CD14-positive monocyte (primary cell): ENCODE data around the gene POR. TPM values are rescaled to one million over a fixed set of nuclear protein-coding genes. Genes with fewer than 3 reads are reported as not detected.

ENCODE experiments used
- DNase-seq, 3 donors: peaks; one replicate each; pipeline ENCODE4 v3.0.0-alpha.2; 2011 to 2022
- H2AFZ ChIP-seq: 2 replicates; pipeline ENCODE4 v1.6.0; 2012; ENCODE audit warnings: mild to moderate bottlenecking, low read depth, low read length, inconsistent platforms; ENCODE audit not compliant: insufficient read depth, poor library complexity, severe bottlenecking
- H3K27ac ChIP-seq, 2 donors: 1 replicate in 1 of 2; 2 replicates in 1 of 2; pipeline ENCODE4 v1.5.1; 2012 to 2013; ENCODE audit warnings: low read length in 2 of 2, control low read depth in 1 of 2, inconsistent platforms in 1 of 2, low read depth in 1 of 2, mild to moderate bottlenecking in 1 of 2
- H3K27me3 ChIP-seq, 2 donors: one replicate each; pipeline versions ENCODE4 v1.6.0 to v1.6.1; 2011 to 2013; ENCODE audit warnings: low read length in 2 of 2; ENCODE audit not compliant: control insufficient read depth in 2 of 2, insufficient read depth in 2 of 2
- H3K36me3 ChIP-seq, 2 donors: replicated peaks in 1 of 2; 1 replicate in 1 of 2; 2 replicates in 1 of 2; pipeline versions ENCODE4 v1.5.1 to v1.6.1; 2012 to 2013; ENCODE audit warnings: low read length in 2 of 2, control low read depth in 1 of 2, inconsistent platforms in 1 of 2, mild to moderate bottlenecking in 1 of 2; ENCODE audit not compliant: insufficient read depth in 2 of 2, control insufficient read depth in 1 of 2
- H3K4me1 ChIP-seq, 2 donors: 1 replicate in 1 of 2; 2 replicates in 1 of 2; pipeline versions ENCODE4 v1.5.1 to v1.6.1; 2012 to 2013; ENCODE audit warnings: low read length in 2 of 2, control low read depth in 1 of 2, inconsistent platforms in 1 of 2, mild to moderate bottlenecking in 1 of 2, moderate library complexity in 1 of 2; ENCODE audit not compliant: insufficient read depth in 2 of 2, control insufficient read depth in 1 of 2
- H3K4me2 ChIP-seq: replicated peaks from 2 replicates; pipeline ENCODE3; 2012; ENCODE audit warnings: low read length, moderate library complexity, mild to moderate bottlenecking; ENCODE audit not compliant: poor library complexity, severe bottlenecking; ENCODE audit errors: extremely low read depth
- H3K4me3 ChIP-seq, 3 experiments: fragments of 200-600 bp in 1 of 3; sonication (generic) in 1 of 3; replicated peaks in 1 of 3; 1 replicate in 2 of 3; 2 replicates in 1 of 3; pipeline ENCODE4 v1.5.1; 2011 to 2013; ENCODE audit warnings: low read length in 3 of 3, mild to moderate bottlenecking in 3 of 3, control low read depth in 2 of 3, low read depth in 2 of 3, inconsistent platforms in 1 of 3, moderate library complexity in 1 of 3
- H3K79me2 ChIP-seq: 2 replicates; pipeline ENCODE4 v1.6.0; 2012; ENCODE audit warnings: mild to moderate bottlenecking, control low read depth, inconsistent platforms, low read length, moderate library complexity; ENCODE audit not compliant: insufficient read depth
- H3K9ac ChIP-seq: 2 replicates; pipeline ENCODE4 v1.6.0; 2017; ENCODE audit warnings: low read length, mild to moderate bottlenecking; ENCODE audit not compliant: insufficient read depth, poor library complexity, severe bottlenecking
- H3K9me3 ChIP-seq, 2 donors: replicated peaks in 1 of 2; 1 replicate in 1 of 2; 2 replicates in 1 of 2; pipeline versions ENCODE4 v1.5.1 to v1.6.1; 2012 to 2013; ENCODE audit warnings: low read length in 2 of 2, control low read depth in 1 of 2; ENCODE audit not compliant: control insufficient read depth in 1 of 2, insufficient read depth in 1 of 2
- H4K20me1 ChIP-seq: 2 replicates; pipeline ENCODE4 v1.6.0; 2012; ENCODE audit warnings: mild to moderate bottlenecking, low read length, control low read depth, moderate library complexity; ENCODE audit not compliant: insufficient read depth
- H3K27ac Mint-ChIP-seq, 7 donors: one replicate each; pipeline ENCODE4 v1.8.0; 2020; ENCODE audit warnings: mild to moderate bottlenecking in 7 of 7, mixed read lengths in 7 of 7, moderate library complexity in 6 of 7, inconsistent platforms in 2 of 7
- H3K27me3 Mint-ChIP-seq, 3 donors: one replicate each; pipeline ENCODE4 v1.8.0; 2021 to 2022; ENCODE audit warnings: low read depth in 3 of 3, mild to moderate bottlenecking in 3 of 3, mixed read lengths in 3 of 3, moderate library complexity in 3 of 3, inconsistent platforms in 1 of 3
- H3K36me3 Mint-ChIP-seq, 2 donors: one replicate each; pipeline ENCODE4 v1.8.0; 2020; ENCODE audit warnings: mixed read lengths in 2 of 2, inconsistent platforms in 1 of 2, mild to moderate bottlenecking in 1 of 2
- H3K4me1 Mint-ChIP-seq: one replicate; pipeline ENCODE4 v1.8.0; 2020; ENCODE audit warnings: mild to moderate bottlenecking, mixed read lengths
- H3K4me3 Mint-ChIP-seq, 2 donors: one replicate each; pipeline ENCODE4 v1.8.0; 2020; ENCODE audit warnings: mild to moderate bottlenecking in 2 of 2, mixed read lengths in 2 of 2, moderate library complexity in 1 of 2
- H3K9me3 Mint-ChIP-seq, 7 donors: one replicate each; pipeline ENCODE4 v1.8.0; 2020 to 2022; ENCODE audit warnings: mixed read lengths in 7 of 7, mild to moderate bottlenecking in 6 of 7, moderate library complexity in 6 of 7, inconsistent platforms in 2 of 7
- WGBS: methylation state at CpG from one replicate; pipeline ENCODE4 v1.1.5; 2013; ENCODE audit warnings: missing lambda C conversion rate; ENCODE audit not compliant: insufficient coverage; 5-methylcytosine and 5-hydroxymethylcytosine counted together
- intact Hi-C, 2 donors: fragments of 100-400 bp; cut with micrococcal nuclease; formaldehyde crosslinking; loops; one replicate each; pipeline versions ENCODE4 v1.15.0 to v1.15.1; 2023
- polyA plus RNA-seq, 3 donors: library from polyadenylated mRNA; depleted of rRNA in 1 of 3; unstranded in 2 of 3; stranded (reverse) in 1 of 3; fragments of 300-500 nt in 2 of 3; fragments of >200 nt in 1 of 3; fragmentation: Illumina TruSeq in 2 of 3; gene quantifications; 1 replicate in 2 of 3; 2 replicates in 1 of 3; pipeline ENCODE4 v1.2.3, GENCODE V29; 2012 to 2021
- TF ChIP-seq, protein P1 (sequence below): fragments of 200-600 bp; IDR thresholded peaks from one replicate; pipeline ENCODE4 v1.8.0; 2022; ENCODE audit warnings: antibody characterized with exemption, mild to moderate bottlenecking

POR gene
- polyA plus RNA-seq, 3 donors: 90.5 to 102 (median 98.1) TPM

- Mint-ChIP-seq H3K4me3 (no peak overlapping the region), H3K27me3 (no peaks in the 10 kb centered on the region), H3K36me3 (peaks cover 19 to 49% of the 10 kb centered on the region in 2 donors), H3K4me1 (peaks cover 19% of the 10 kb centered on the region), H3K27ac (peak overlapping the region in 3 of 7 donors; percentile 33 to 47 (median 38)), H3K9me3 (no peaks in the 10 kb centered on the region)
- peaks cover 45% of the 10 kb centered on the region for H3K79me2 ChIP-seq
- intact Hi-C loops: no loop called here
- no peaks in the 10 kb centered on the region for H3K9me3 ChIP-seq
- H2AFZ ChIP-seq: no peak overlapping the region
- H3K4me2 ChIP-seq: no peak overlapping the region
- H4K20me1 ChIP-seq: peaks cover 62% of the 10 kb centered on the region
- no peaks in the 10 kb centered on the region for H3K27me3 ChIP-seq
- peaks cover 9 to 21% of the 10 kb centered on the region in 2 donors for H3K36me3 ChIP-seq
- peaks cover 7 to 9% of the 10 kb centered on the region in 2 donors for H3K4me1 ChIP-seq
- H3K4me3 ChIP-seq: no peak overlapping the region
- TF ChIP-seq, protein P1, sequence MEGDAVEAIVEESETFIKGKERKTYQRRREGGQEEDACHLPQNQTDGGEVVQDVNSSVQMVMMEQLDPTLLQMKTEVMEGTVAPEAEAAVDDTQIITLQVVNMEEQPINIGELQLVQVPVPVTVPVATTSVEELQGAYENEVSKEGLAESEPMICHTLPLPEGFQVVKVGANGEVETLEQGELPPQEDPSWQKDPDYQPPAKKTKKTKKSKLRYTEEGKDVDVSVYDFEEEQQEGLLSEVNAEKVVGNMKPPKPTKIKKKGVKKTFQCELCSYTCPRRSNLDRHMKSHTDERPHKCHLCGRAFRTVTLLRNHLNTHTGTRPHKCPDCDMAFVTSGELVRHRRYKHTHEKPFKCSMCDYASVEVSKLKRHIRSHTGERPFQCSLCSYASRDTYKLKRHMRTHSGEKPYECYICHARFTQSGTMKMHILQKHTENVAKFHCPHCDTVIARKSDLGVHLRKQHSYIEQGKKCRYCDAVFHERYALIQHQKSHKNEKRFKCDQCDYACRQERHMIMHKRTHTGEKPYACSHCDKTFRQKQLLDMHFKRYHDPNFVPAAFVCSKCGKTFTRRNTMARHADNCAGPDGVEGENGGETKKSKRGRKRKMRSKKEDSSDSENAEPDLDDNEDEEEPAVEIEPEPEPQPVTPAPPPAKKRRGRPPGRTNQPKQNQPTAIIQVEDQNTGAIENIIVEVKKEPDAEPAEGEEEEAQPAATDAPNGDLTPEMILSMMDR: no peak
- H3K9ac ChIP-seq: no peak overlapping the region
- H3K27ac ChIP-seq: no peak overlapping the region
- no peak for DNase-seq
- 97% methylated on average over 6 of the region's 6 CpGs for WGBS
Observed at GRCh38 chr7:75938921-75939320, 24.0 kb downstream of the POR start.

GRCh38 chr7:75943864-75944263, 28.9 kb downstream of the POR start:
- no peak overlapping the region for H3K27ac ChIP-seq
- H3K27me3 Mint-ChIP-seq: peaks cover 0 to 8% (median 4%) of the 10 kb centered on the region in 3 donors
- H3K9me3 ChIP-seq: no peaks in the 10 kb centered on the region
- H3K36me3 Mint-ChIP-seq: peaks cover 27 to 47% of the 10 kb centered on the region in 2 donors
- H3K4me3 ChIP-seq: no peak overlapping the region
- H3K4me1 Mint-ChIP-seq: peaks cover 35% of the 10 kb centered on the region
- TF ChIP-seq, protein P1: no peak
- no peaks in the 10 kb centered on the region for H3K9me3 Mint-ChIP-seq
- H4K20me1 ChIP-seq: peaks cover 27% of the 10 kb centered on the region
- H2AFZ ChIP-seq: no peak overlapping the region
- no peak overlapping the region for H3K4me3 Mint-ChIP-seq
- peak overlapping the region in 2 of 7 donors; percentile 25 to 40 for H3K27ac Mint-ChIP-seq
- intact Hi-C loops: no loop called here
- H3K36me3 ChIP-seq: peaks cover 13 to 22% of the 10 kb centered on the region in 2 donors
- peak in 1 of 3 donors; percentile 32 for DNase-seq
- peaks cover 43% of the 10 kb centered on the region for H3K79me2 ChIP-seq
- peaks cover 24 to 29% of the 10 kb centered on the region in 2 donors for H3K4me1 ChIP-seq
- H3K9ac ChIP-seq: no peak overlapping the region
- no peak overlapping the region for H3K4me2 ChIP-seq
- H3K27me3 ChIP-seq: no peaks in the 10 kb centered on the region
- WGBS: 81% methylated on average over 4 of the region's 6 CpGs
